DOHH2 (cell line): Measurements from ENCODE around the gene CARM1.
"Not testable (repeated sequence)": the region's sequence is repeated elsewhere in the genome, so short reads cannot be mapped to it uniquely, and the experiment has no call there.

Experiments
- H3F3A ChIP-seq: fragments of 200-600 bp; sonication (generic), shearing (Covaris generic); 2 replicates; pipeline ENCODE4 v1.6.0; 2016; ENCODE audit warnings: antibody characterized with exemption, mild to moderate bottlenecking; ENCODE audit not compliant: control insufficient read depth, insufficient read depth
- H3K27ac ChIP-seq: fragments of 200-600 bp; sonication (generic); 2 replicates; pipeline ENCODE4 v1.5.1; 2014; ENCODE audit warnings: low read depth, mild to moderate bottlenecking, low read length, moderate library complexity
- H3K27me3 ChIP-seq: fragments of 200-600 bp; sonication (generic); 2 replicates; pipeline ENCODE4 v1.6.1; 2014; ENCODE audit warnings: mild to moderate bottlenecking, low read length, mixed read lengths; ENCODE audit not compliant: control insufficient read depth
- H3K36me3 ChIP-seq: fragments of 200-600 bp; sonication (generic); 2 replicates; pipeline ENCODE4 v1.6.1; 2014; ENCODE audit warnings: mild to moderate bottlenecking, low read length, moderate library complexity, mixed read lengths; ENCODE audit not compliant: control insufficient read depth
- H3K4me1 ChIP-seq: fragments of 200-600 bp; sonication (generic); 2 replicates; pipeline ENCODE4 v1.6.1; 2014; ENCODE audit warnings: mild to moderate bottlenecking, low read length, mixed read lengths; ENCODE audit not compliant: control insufficient read depth
- H3K4me2 ChIP-seq: fragments of 200-600 bp; sonication (generic); 2 replicates; pipeline ENCODE4 v1.6.0; 2014; ENCODE audit warnings: mild to moderate bottlenecking, low read length, moderate library complexity
- H3K4me3 ChIP-seq: fragments of 200-600 bp; sonication (generic); 2 replicates; pipeline ENCODE4 v1.5.1; 2014; ENCODE audit warnings: mild to moderate bottlenecking, low read length, mixed read lengths
- H3K79me2 ChIP-seq: fragments of 200-600 bp; sonication (generic); 2 replicates; pipeline ENCODE4 v1.6.1; 2014; ENCODE audit warnings: mild to moderate bottlenecking, low read length, mixed read lengths; ENCODE audit not compliant: control insufficient read depth
- H3K9me2 ChIP-seq: fragments of 200-600 bp; sonication (generic); replicated peaks from 2 replicates; pipeline ENCODE4 v1.6.1; 2014; ENCODE audit warnings: mild to moderate bottlenecking, low read length, mixed read lengths; ENCODE audit not compliant: control insufficient read depth
- H3K9me3 ChIP-seq: fragments of 200-600 bp; sonication (generic); 2 replicates; pipeline ENCODE4 v1.6.1; 2014; ENCODE audit warnings: antibody characterized with exemption, low read length, mixed read lengths; ENCODE audit not compliant: control insufficient read depth, insufficient read depth
- H4K20me1 ChIP-seq: fragments of 200-600 bp; sonication (generic); 2 replicates; pipeline ENCODE4 v1.6.0; 2014; ENCODE audit warnings: low read depth, mild to moderate bottlenecking, antibody characterized with exemption, low read length, moderate library complexity; ENCODE audit not compliant: control insufficient read depth, insufficient read depth
- EZH2phosphoT487 ChIP-seq: fragments of 200-600 bp; sonication (generic); IDR thresholded peaks from 2 replicates; pipeline ENCODE4 v1.6.1; 2017; ENCODE audit warnings: borderline replicate concordance, mild to moderate bottlenecking, antibody characterized with exemption, low read length, moderate library complexity, mixed read lengths
- TF ChIP-seq, protein P1 (sequence below): fragments of 200-600 bp; sonication (generic); IDR thresholded peaks from one replicate; pipeline ENCODE4 v1.5.1; 2014; ENCODE audit warnings: antibody characterized with exemption, mild to moderate bottlenecking, low read depth, low read length; ENCODE audit not compliant: poor library complexity, severe bottlenecking

The CARM1 gene

DNA sequence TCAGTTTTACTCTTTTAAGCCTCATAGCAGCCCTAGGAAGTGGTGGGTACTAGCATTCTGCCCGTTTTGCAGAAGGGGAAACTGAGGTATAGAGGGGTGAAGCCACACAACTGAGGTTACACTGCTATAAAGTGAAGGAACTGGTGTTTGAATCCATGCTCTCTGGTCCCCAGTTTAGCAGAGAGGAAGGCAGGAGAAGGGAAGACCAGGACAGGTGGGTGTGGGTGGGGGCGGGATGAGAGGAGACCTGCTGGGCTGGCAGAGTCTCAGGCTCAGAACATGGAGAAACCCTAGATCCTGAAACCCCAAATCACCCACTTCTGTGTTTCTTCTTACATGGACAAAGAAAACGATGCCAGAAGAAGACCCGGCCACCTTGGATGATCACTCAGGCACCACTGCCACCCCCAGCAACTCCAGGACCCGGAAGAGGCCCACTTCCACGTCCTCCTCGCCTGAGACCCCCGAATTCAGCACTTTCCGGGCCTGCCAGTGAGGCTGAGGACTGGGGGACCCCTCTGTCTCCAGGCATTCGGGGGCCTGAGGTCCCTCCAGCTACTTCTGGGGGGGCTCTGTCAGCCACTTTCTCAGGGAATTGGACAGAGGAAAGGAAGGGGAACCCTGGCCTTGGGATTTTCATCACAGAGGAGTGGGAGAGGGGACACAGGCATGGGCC, 2.3 kb upstream of the CARM1 start:
- peaks cover 60% of the 10 kb centered on the region for H3K4me1 ChIP-seq
- H3K27ac ChIP-seq = peak overlapping the region; percentile 85
- H3K27me3 ChIP-seq = no peaks in the 10 kb centered on the region
- peak overlapping the region; percentile 85 for H3K4me2 ChIP-seq
- TF ChIP-seq, protein P1, sequence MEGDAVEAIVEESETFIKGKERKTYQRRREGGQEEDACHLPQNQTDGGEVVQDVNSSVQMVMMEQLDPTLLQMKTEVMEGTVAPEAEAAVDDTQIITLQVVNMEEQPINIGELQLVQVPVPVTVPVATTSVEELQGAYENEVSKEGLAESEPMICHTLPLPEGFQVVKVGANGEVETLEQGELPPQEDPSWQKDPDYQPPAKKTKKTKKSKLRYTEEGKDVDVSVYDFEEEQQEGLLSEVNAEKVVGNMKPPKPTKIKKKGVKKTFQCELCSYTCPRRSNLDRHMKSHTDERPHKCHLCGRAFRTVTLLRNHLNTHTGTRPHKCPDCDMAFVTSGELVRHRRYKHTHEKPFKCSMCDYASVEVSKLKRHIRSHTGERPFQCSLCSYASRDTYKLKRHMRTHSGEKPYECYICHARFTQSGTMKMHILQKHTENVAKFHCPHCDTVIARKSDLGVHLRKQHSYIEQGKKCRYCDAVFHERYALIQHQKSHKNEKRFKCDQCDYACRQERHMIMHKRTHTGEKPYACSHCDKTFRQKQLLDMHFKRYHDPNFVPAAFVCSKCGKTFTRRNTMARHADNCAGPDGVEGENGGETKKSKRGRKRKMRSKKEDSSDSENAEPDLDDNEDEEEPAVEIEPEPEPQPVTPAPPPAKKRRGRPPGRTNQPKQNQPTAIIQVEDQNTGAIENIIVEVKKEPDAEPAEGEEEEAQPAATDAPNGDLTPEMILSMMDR = no peak
- TF ChIP-seq EZH2phosphoT487 = no peak
- H3F3A ChIP-seq = peaks cover 11% of the 10 kb centered on the region
- H3K36me3 ChIP-seq = peaks cover 8% of the 10 kb centered on the region; the same call in 1 of the 2 replicates
- H3K4me3 ChIP-seq = peak overlapping the region; percentile 71
- H4K20me1 ChIP-seq = no peaks in the 10 kb centered on the region
- no peaks in the 10 kb centered on the region for H3K9me2 ChIP-seq
- peaks cover 25% of the 10 kb centered on the region for H3K79me2 ChIP-seq
- no peaks in the 10 kb centered on the region for H3K9me3 ChIP-seq

DNA sequence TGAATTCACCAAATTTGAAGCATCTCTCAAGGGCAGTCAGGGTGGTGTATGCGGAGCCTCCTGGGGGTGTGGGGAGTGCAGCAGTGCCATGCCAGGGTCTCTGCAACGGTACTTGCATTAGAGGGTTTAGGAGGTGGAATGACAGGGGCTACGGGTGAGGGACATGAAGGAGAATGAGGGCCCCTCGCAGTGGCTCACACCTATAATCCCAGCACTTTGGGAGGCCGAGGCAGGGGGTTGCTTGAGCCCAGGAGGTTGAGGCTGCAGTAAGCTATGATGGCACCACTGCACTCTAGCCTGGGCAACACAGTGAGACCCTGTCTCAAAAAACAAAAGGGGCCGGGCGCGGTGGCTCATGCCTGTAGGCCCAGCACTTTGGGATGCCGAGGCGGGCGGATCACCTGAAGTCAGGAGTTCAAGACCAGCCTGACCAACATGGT, 1.5 kb upstream of the CARM1 start:
- H3K4me3 ChIP-seq, H3K27me3 ChIP-seq, H4K20me1 ChIP-seq, H3K9me2 ChIP-seq, H3K9me3 ChIP-seq, H3K27ac ChIP-seq: not testable (repeated sequence)
- peak overlapping the region; percentile 100; the same call in 1 of the 2 replicates for H3K4me2 ChIP-seq
- peaks cover 13% of the 10 kb centered on the region for H3K36me3 ChIP-seq
- peaks cover 57% of the 10 kb centered on the region for H3K4me1 ChIP-seq
- H3K79me2 ChIP-seq = peaks cover 34% of the 10 kb centered on the region
- H3F3A ChIP-seq = peaks cover 11% of the 10 kb centered on the region

DNA sequence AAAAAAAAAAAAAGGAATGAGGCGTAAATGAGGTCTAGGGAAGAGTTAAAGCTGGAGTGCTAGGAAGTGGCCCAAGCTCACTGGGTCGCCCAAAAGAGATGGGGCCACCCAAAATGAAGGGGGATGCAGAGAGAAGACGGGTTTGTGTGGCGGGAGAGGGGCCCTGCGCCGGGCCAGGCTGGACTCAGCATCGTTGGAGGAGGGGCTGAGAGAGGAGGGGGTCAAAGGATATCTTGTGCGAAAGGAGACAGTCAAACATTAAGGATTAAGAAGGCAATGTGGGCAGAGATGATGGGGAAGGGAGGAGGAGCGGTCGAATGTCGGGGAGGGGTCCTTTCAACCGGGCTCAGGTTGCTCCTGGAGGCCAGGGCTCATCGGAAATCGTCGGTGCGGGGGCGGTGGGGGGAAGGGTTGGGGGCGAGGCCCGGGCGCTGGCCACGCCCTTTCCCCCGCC, 825 bp upstream of the CARM1 start:
- Histone ChIP-seq H3K79me2 (peaks cover 40% of the 10 kb centered on the region), H3F3A (peaks cover 11% of the 10 kb centered on the region), H3K27ac (peak overlapping the region; percentile 55), H3K4me2 (peak overlapping the region; percentile 100), H3K9me2 (no peaks in the 10 kb centered on the region), H3K27me3 (no peaks in the 10 kb centered on the region), H3K9me3 (no peaks in the 10 kb centered on the region), H3K4me1 (peaks cover 57% of the 10 kb centered on the region), H3K36me3 (peaks cover 13% of the 10 kb centered on the region), H3K4me3 (peak overlapping the region; percentile 86), H4K20me1 (no peaks in the 10 kb centered on the region)
- TF ChIP-seq, protein P1 = no peak
- no peak for TF ChIP-seq EZH2phosphoT487

DNA sequence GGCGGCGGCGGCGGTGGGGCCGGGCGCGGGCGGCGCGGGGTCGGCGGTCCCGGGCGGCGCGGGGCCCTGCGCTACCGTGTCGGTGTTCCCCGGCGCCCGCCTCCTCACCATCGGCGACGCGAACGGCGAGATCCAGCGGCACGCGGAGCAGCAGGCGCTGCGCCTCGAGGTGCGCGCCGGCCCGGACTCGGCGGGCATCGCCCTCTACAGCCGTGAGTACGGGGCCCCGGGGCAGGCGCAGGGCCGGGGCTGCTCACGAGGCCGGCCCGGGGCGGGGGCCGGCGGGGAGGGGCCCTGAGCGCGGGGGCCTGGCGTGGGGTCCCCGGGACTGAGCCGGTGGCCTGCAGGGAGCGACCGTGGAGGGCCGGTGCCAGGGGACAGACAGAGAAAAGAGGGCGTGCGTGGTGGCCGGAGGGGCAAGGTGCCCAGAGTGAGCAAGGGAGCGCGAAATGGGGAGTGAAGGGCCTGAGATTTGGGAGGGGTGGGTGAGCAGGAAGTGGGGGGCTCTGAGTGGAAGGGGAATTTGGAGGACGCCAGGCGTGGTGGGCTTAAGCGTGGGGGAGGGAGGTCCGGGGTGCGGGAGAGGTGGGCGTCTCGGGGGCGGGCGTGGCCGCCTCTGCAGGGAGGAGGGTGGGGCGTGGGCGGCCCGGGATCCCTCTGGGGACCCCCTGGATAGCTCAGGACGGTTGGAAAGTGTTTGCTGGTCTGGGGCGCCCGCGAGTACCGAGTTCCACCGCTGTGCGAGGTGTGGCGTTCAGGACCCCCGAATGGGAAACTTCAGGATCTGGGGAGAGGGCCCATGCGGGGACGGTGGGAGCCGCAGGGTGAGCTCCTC, 575 bp downstream of the CARM1 start:
- no peaks in the 10 kb centered on the region for H4K20me1 ChIP-seq
- H3K9me2 ChIP-seq = no peaks in the 10 kb centered on the region
- no peaks in the 10 kb centered on the region for H3K9me3 ChIP-seq
- peaks cover 54% of the 10 kb centered on the region for H3K79me2 ChIP-seq
- H3K27ac ChIP-seq = peak overlapping the region; percentile 78
- H3K4me2 ChIP-seq = peak overlapping the region; percentile 97
- H3K4me3 ChIP-seq = peak overlapping the region; percentile 79
- no peaks in the 10 kb centered on the region for H3K27me3 ChIP-seq
- no peak for TF ChIP-seq EZH2phosphoT487
- TF ChIP-seq, protein P1 = no peak
- H3K4me1 ChIP-seq = peaks cover 63% of the 10 kb centered on the region
- H3K36me3 ChIP-seq = peaks cover 13% of the 10 kb centered on the region
- peaks cover 14% of the 10 kb centered on the region for H3F3A ChIP-seq
